ENCODE measurements around the gene S100P.

DNA sequence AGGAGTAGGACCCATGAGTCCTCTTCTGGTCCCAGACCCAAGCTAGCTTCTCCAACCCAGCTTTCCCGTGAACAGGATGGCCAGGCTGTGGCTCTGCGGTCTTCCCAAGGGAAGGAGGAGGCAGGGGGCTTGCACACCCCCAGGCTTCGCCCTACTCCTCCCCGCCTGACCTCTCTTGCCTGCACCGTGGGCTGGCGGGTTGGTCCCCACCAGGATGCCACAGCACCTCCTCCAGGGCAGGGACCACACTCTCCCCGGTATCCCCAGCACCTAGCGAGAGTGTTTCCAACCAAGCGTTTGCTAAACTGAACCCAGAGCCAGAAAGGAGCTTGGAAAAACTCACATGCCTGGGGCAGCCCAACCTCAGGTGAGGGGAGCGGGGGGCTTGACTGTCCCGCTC is 9.0 kb upstream of the S100P start:
- no peak for TF ChIP-seq CTCF (IDR thresholded peaks at IDR 0.05)
- TF ChIP-seq POLR2A (IDR thresholded peaks at IDR 0.05), result no peak
